NCI-H2081 treated with DMSO at 0.1 percent for 48 hours (cell line): ENCODE measurements around the gene ATP9A.
"Not testable (repeated sequence)": the region's sequence is repeated elsewhere in the genome, so short reads cannot be mapped to it uniquely, and the experiment has no call there.

Source experiments
- DNase-seq: peaks from one replicate; lab custom pipeline; 2025; lab: John Stamatoyannopoulos, UW

The ATP9A gene, protein sequence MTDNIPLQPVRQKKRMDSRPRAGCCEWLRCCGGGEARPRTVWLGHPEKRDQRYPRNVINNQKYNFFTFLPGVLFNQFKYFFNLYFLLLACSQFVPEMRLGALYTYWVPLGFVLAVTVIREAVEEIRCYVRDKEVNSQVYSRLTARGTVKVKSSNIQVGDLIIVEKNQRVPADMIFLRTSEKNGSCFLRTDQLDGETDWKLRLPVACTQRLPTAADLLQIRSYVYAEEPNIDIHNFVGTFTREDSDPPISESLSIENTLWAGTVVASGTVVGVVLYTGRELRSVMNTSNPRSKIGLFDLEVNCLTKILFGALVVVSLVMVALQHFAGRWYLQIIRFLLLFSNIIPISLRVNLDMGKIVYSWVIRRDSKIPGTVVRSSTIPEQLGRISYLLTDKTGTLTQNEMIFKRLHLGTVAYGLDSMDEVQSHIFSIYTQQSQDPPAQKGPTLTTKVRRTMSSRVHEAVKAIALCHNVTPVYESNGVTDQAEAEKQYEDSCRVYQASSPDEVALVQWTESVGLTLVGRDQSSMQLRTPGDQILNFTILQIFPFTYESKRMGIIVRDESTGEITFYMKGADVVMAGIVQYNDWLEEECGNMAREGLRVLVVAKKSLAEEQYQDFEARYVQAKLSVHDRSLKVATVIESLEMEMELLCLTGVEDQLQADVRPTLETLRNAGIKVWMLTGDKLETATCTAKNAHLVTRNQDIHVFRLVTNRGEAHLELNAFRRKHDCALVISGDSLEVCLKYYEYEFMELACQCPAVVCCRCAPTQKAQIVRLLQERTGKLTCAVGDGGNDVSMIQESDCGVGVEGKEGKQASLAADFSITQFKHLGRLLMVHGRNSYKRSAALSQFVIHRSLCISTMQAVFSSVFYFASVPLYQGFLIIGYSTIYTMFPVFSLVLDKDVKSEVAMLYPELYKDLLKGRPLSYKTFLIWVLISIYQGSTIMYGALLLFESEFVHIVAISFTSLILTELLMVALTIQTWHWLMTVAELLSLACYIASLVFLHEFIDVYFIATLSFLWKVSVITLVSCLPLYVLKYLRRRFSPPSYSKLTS

DNA sequence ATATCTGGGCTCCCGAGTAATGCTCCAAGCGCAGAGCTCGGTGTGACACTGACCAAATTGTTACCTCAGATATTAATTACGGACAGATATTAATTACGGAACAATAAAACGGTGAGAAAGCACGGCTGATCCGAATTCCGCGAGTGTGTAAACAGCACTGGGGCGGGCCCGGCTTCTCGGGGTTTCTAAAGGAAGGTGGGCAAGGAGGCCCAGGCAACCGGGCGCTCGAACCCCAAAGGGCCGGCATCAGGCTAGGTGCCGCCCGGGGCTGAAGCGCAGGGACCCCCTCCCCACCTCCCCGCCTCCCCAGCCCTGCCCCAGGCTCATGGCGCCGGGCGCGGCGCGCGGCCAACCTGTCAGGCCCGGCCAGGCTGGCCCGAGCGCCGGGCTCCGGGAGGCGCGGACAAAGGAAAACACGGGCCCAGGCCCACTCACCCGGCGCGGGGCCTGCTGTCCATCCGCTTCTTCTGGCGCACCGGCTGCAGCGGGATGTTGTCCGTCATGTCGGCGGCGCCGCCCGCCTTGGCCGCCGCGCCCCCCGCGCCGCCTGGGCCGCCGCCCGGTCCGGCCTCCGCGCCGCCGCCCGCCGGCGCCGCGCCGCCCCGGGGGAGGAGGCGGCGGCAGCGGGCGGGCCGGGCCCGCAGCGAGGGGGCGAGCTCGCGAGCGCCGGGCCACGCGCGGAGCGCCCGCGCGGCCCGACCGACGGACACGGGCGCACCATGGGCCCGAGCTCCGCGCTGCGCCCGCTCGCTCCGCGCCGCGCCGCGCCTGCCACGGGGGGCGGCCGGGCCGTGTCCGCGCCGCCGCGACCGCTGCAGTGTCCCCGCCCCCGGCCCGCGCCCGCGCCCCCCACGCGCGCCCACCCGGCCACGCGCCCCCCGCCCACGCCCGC is at the start of gene ATP9A:
Gene ATP9A, minus strand, starts transcription at position 524 of the 892 bp plus-strand sequence. Its CDS starts 21 bp downstream, at position 503.
- no peak for DNase-seq

DNA sequence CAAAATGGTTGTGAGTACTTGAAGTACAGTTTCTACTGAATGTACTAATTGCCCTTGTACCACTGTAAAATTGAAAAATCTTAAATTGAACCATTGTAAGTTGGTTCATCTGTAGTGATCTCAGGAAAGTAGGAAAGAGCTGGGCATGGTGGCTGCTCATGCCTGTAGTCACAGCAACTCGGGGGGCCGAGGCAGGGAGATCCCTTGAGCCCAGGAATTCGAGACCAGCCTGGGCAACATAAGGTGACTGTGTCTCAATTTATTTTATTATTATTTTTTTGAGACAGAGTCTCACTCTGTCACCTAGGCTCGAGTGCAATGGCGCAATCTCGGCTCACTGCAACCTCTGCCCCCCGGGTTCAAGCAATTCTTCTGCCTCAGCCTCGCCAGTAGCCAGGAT is 48.7 kb upstream of the ATP9A start:
- not testable (repeated sequence) for DNase-seq

DNA sequence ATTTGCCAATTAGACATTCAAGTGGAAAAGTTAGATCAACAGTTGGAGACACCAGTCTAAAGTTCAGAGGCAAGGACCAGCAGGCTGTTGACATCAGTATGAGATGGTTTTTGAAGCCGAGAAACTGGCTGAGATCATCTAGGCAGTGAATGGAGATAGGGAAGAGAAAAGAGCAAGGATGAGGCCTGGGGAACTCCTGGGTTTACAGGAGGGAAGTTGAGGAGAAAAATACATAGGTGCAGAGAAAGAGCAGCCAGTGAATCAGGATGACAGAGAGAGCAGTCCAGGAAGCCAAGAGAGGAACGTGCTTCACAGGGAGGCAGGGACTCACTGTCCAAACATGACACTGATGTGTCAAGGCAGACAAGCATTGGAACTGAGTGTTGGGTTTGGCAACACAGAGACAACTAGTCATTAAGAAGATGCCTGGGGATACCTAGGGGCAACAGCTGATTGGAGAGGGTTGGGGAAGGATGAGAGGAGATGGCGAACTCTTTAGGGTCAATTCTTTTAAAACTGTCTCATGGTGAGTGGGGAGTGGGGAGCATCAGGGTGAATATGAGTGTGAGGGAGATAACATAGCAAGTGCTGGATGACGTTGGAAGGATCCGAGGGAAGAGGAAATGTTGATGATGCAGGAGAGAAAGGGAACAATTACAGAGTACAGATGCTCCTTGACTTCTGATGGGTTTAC is 47.3 kb upstream of the ATP9A start:
- DNase-seq: no peak

DNA sequence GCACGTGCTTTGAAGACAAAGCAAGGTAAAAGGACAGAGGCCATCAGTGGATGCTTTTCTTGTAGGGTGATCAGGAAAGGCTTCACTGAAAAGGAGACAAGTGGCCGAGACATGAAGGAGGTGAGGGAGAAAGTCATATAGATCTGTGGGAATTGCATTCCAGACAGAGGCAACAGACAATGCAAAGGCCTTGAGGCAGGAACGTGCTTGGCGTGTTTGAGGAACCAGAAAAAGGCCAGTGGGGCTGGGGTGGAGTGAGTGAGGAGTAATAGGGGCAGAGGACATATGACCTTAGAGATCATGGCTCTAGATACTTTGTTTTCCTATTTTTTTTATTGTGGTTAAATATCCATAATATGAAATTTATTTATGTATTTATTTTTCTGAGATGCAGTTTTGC is 44.7 kb upstream of the ATP9A start:
- DNase-seq: no peak

DNA sequence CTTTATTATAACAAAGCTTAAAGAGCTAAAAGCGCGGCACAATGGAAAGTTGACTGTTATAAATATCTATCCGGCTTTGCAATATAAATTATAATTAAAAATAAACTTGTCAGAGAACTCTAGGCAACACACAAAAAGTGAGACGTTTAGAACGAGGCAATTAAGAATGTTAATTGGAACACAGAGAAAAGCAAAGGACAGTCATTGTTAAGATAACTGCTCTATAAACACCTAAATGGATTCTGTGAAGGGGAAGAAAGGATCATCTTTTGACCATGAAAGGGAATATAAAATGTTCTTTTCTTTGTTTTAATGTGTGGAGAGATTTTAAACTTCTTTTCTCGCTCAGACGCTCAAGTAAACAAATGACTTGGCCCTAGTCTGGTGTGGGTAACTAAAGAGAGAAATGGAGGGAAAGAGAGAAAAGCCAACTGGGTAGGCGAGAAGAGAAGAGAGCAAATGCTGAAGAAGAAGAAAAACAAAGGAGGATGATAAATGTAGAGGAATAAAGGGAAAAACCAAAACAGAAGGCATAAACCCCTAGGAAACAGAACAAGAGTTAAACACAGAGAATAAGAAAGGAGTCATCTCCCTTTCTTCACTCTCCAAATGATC is 43.4 kb upstream of the ATP9A start:
- DNase-seq: no peak

DNA sequence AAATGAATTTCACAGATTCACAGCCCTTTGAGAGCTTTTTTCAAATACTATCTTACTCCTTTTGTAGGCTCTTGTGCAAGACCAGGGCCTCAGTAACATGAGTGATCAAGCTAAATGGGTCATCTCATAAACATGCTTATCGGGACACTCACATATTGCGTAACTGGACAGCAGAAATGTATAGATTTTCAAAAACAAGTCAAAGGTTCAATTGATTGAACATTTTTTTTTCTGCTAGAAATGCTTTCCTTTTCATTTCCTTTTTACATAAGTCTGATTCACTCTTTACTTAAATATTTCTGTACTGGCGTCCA is 42.8 kb upstream of the ATP9A start:
- DNase-seq: no peak

DNA sequence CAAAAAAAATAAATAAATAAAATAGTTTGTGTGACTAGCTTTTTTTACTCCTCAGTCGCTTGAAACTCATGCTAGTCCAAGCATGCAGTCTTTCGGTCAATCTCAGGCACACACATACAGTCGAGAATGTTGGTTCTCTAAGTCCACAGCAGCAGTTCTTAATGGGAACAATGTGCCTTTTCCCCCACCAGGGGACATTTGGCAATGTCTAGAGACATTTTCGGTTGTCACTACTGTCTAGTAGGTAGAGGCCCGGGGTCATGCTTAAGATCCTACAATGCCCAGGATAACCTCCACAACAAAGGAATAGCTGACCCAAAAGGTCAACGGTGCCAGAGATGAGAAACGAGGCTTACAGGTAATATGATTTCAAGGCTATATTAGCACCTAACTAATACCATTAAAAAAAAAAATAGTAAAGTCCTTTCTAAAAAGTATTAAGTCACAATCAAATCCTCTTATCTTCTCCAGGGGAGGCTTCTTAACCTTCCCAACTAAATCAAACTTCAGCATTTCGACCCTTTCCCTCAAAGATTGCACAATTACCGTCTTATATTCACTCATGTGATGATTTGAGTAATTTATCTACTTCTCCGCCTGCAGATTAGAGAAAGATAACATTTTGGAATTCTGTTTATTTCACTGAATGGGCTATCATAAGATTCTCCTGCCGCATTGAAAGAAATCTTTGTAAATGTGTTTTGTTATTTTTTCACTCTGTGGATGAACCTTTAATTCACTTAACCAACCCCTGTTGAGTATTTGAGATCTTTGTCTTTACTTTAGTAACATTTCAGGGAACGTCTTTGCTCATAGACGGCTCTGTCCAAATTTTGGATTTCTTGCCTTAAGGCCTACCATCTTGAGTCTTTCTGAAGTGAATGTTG is 42.2 kb upstream of the ATP9A start:
- no peak for DNase-seq

DNA sequence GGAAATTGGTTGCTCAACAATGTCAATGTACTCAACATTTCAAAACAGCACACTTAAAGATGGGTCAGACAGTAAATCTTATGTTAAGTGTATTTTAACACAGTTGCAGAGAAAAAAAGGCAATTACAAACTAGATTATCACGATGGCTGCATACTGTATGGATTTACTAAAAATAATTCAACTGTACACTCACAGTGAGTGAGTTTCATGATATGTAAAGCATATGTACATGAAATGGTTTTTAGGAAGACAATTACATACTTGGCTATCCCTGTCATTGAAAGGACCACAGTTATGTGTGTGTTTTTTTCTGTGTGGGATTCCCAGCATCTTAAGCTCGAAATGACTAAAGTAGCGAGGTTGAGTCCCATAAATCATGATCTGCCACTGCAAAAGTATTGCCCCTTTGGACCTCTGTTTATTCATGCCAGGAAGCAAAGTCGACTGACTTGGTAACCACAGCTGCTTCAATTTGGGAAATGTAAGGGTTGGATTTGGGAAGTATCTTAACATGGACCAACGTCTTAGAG is 39.6 kb upstream of the ATP9A start:
- no peak for DNase-seq

DNA sequence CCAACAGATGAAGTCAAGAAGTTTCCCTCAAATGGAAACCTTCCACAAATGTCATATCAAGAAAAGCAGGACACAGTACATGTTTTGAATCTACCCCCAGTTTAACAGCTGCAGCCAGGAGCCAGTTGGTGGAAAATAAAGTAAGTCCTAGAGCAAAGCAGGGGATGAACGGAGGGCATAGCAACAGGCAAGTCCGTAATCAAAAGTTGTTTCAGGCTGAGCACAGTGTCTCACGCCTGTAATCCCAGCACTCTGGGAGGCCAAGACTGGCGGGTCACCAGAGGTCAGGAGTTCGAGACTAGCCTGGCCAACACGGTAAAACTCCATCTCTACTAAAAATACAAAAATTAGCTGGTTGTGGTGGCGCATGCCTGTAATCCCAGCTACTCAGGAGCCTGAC is 36.6 kb upstream of the ATP9A start:
- DNase-seq: no peak

DNA sequence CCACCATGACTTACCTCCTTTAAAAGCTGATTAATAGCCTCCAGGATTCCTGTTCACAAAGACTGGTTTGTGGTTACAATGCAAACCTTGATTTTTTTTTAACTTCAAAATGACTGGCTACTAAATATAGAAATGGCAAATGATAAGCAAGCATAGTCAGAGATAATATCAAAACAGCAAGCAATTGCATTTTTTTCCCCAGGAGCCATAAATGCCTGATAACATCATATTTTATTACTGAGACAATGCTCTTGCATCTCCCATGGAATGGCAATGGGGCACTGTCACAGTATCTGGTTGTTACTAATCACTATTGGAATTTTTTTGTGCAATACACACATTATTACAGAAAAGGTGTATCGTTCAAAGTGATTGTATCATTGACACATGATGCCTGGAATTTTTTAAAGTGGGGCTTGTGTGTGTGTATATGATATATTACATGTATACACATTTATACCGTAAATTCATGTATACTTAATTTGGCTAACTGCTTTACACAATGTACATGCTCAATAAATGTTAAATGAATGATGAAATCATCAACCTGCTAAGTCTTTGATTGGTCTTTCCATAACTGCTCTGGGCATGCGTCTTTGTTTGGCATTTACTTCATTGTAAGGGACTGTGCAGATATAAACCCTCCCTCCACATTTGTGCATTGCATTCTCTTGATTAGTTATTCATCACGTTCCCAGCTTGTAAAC is 35.1 kb upstream of the ATP9A start:
- DNase-seq: no peak

DNA sequence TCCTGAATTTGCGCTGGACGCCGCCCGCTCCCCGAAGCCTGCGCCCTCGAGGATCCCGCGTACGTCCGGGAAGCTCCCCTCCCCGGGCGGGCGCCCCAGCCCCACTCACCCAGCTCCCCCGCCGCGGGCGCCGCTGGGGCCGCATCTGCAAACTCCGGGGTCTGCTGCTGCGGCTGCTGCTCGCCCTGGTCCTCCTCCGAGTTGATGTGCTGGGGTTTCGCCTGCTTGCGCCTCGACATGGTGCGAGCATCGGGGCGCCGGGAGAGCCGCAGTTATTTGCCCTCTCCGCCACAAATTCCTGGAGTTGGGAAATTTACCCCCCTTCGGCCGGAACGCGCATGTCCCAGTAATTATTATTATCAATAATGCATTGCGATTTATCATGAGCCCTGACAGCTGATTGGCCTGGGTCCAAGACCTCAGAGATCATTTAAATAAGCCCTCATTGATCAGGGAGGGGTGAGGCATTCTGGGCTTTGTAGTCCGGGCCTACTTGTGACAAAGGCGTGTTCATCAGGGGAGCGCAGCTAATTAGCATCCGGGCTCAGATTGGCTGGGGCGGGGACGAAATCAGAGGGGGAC is 34.1 kb upstream of the ATP9A start, which contains the start of gene SALL4:
Gene SALL4, minus strand, starts transcription at position 352 of the 582 bp plus-strand sequence. Its CDS starts 113 bp downstream, at position 239.
- DNase-seq: no peak

DNA sequence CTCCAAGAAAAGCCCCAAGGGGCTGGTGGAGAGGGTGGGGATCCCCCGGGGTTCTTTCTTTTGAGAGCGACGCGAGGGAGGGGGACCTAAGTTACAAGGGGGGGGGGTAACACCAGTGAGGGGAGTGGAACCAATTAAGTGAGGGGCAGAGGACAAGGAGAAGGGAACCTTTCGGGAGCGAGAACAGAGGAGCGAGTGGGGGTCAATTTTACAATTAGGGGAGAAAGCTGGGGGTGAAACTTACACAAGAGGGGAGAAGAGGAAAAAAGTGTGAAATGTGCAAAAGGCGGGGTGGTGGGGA is 33.6 kb upstream of the ATP9A start:
- no peak for DNase-seq

DNA sequence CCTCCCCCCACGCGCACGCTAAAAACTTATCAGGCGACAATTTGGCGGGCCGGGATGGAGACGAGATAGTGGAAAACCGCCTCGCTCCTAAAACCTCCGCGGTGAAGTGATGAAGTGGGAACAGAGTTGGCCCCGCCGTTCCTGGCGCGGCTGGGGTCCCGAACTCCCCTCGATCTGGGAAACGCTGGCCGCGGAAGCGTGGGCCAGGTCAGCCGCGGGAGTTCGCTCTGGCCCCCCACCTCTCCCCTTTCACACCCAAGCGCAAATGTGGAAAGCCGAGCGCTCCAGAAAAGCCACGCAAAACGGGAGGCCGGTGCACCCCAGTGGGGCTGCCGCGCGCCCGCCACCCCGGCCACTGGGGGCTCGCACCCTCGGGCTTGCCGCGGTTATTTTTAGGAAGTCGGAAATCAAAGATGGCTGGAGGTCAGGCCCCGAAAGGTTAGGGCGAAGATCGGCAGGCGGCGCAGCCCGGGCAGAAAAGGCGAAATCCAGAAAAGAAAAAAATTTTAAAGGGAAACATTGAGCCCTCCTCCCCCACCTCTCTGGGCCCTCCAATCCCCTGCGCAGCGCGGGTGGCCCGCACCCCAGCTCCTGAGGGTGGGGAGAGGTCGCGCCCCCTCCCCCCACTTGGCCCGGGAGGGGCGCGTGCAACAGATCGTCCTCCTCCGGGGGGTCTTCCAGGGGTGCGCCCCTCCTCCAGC is 33.1 kb upstream of the ATP9A start:
- DNase-seq: no peak

DNA sequence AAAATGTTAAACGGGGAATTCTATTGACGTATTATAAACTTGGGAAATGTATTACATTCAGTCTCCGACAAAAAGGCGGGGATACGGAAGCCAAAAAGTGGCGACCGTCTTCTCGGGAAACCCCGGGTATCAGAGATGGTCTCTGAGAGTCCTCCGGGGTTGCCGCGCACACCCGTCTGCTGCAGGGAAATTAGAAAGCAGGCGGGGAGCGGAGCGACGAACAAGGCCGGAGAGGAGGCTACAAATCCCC is 32.6 kb upstream of the ATP9A start:
- DNase-seq: no peak

DNA sequence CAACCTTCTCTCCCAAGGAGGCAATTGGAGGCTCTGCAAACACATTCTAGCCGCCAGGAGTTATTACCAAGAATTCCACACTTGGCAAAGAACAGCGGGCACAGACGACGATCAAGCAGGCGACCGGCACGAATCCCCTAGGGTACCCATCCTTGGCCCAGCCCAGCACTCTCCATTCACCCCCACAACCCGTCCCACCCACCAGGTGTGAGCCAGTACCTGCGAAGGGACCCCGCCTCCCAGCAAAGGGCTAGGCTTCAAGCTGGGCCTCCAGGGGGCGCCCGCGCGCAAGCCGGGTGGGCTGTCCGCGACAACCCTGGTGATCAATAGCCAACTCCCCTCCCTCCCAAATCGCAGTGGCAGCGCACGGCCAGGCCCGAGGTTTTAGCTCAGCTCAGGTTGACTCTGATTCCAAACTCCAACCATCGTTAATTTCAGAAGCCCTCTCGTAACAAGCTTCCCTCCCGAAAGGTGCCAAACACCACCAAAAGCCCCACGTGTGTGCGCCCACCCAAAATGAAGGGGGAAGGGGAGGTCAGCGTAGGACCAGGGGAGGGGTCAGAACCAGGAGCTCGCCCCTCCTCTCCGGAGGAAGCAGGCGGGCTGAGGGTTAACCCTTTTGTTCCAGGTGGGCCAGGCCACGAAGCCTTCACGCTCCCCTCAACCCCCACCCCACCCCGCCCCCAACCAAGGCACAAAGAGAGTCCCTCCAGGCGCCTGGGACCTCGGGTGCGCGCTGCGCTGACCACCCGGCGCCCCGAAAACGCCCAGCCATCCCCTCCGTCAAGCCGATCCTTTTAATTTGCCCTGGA is 32.1 kb upstream of the ATP9A start:
- no peak for DNase-seq

DNA sequence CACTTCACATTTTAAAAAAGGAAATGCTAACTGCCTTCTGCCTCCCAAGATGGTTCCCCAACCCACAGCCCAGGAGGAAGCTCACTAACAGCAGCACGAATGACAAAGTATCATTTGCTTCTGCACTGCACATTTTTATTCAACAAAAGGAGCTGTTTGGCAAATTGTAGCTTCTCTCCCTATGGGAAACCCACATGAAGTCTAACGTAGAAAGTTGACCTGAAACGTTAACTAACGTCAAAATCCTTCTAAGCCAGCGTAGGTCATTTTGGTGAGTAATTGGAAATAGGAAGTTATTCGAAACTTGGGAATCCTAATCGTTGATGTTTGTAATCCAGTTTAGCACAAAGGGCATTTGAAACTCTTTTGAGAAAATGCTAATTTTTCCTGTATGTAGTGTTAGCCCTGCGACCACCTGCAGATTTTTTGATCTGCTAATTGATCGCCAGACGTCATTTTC is 31.2 kb upstream of the ATP9A start:
- DNase-seq: no peak

DNA sequence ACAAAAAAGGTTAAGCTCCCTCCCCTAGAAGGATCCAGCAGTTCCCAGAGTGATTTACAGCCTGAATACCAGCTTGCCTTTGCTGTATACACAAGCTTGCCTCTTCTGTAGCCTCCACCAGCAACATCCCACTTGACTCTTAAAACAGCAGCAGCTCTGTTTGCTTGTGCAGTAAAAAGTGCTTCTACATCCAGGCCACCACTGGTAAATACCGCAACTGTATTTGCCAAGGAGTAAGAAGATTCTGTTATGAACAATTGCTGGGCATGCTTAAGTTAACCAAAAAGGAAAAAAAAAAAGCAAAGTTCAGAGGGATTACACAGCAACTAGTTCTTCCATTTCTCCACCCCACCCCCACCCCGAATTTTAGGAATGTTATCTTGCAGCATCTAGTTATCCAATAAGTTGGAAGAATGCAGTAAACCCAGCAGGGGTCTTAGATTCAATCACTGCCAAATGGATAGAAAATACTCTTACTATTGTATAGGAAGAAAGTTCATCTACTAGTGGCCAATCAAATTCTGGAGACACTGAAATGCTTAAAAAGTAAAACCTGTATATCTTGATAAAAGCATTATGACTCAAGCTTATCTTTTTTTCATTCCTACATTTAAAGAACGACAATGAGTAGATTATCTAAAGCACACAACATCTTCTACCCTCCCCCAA is 29.3 kb upstream of the ATP9A start:
- no peak for DNase-seq
